ENCODE data around the gene LCE7A.

LCE7A gene

DNA sequence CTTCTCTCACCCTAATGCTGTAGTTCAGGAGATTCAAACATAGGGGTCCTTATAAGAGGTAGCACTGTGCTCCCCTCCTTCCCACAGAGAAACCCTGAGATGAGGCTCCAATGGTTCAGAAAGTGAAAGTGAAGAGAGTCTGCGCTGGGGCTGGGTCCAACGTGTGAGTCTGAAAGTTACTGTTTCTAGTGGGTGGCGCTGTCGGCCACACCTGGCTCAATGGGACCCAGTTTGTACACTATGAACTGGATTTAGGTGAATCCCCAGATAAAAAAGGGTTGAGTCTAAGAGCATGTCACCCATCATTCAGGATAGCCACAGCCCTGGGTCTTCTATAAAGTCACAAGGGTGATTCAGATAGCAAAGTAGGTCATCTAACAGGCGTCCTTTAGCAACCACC is 21.1 kb downstream of the LCE7A start:
- DNase-seq: no peak

DNA sequence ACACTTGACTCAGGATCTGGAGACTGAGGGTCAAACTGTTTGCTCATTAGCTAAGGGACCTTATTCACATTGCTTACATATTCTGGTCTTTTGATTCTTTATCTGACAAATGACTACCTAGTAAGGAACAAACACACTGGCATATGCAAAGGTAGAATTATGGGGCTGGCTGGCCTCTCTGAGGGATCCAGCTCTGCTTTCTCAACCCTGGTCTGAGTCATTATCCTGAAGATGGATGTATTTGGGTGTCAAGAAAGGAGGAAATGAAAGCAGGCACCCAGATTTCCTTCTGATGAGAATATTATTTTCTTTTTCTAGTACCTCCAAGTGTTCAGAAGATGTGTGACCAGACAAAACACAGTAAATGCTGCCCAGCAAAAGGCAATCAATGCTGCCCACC is 24.3 kb downstream of the LCE7A start:
- DNase-seq: no peak

DNA sequence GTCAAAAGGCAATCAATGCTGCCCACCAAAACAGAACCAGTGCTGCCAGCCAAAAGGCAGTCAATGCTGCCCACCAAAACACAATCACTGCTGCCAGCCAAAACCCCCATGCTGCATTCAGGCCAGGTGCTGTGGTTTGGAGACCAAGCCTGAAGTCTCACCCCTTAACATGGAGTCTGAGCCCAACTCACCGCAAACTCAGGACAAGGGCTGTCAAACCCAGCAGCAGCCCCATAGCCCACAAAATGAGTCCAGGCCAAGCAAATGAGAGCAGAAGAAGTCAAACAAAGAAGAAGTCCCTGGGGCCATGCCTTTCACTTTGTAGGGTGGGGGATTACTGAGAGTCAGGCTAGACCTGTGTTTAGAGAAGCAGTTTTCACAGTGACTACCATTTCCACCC is 24.7 kb downstream of the LCE7A start:
- DNase-seq: no peak

DNA sequence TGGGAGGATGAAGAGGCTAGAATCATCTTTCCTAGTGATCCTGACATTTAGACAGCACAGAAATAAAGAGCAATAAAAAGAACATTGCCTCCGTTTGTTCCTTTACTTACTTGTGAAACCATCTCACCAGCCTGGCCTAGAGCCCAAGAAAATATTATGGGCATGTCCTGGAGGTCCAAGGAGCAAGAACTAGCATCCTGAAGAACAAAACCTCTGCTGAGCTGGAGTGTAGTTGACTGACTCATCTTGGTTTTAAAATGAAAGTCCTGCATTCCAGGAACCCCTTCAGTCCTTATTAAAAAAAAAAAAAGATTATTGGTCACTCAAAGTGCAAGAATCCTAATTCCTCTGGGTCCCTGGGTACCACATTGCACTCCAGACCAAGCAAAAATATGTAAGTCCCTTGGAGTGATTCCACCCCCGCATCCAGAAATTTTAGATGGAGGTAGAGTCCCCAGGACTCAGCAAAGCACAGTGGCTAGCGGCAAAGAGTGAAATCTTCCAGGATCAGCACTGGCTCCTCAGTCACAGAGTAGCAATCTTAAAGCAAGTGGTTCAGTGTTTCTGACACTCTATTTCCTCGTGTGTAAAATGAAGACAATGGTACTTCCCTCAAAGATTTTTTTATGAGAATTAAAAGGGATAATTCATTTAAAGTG is 25.3 kb downstream of the LCE7A start:
- no peak for DNase-seq

DNA sequence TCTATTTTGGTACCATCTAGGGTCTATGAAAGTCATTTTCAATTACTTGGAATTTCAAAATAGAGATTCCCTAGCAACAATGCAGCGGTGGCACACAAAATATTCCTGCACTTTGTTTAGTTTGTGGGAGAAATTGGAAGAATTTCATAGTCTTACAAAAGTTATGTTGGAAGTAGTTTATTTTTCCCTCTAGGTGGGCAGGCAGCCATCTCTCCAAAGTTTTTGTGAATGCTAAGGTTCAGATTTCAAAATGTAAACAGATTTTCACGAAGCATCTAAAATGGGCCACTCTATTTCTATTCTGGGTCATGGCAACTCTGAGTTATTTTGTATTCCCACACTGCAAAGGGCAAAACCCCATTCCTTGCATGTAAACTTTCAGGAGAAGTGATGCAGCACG is 26.3 kb downstream of the LCE7A start:
- DNase-seq: no peak

DNA sequence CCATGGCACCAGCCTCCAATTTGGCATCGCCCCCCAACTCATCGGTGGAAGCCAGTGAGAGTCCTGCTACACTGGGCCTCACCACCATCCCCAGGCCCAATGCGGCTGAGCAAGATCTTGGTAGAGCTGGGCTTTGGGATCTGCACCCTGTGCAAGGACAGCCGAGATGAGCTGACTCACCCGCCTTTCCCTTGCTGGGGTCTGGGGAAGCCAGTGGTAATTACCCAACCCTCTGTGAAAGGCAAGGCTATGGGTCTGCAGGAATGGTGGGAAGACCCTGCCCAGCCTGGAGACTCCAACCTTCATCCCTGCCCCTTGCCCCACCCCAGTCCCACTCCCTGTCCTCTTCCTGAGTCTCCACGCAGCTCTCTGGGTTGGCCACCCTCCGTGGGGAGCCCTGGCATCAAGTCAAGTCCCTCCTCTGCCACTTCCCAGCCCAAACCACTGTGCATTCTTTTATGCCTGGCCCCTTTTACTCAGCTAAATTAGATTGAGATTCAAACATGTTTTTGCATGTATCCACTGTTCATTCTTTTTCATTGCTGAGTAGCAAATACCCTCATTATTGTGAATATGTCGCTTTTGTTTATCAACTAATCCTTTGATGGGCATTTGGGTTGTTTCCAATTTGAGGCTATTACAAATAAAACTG is 27.1 kb downstream of the LCE7A start:
- no peak for DNase-seq

DNA sequence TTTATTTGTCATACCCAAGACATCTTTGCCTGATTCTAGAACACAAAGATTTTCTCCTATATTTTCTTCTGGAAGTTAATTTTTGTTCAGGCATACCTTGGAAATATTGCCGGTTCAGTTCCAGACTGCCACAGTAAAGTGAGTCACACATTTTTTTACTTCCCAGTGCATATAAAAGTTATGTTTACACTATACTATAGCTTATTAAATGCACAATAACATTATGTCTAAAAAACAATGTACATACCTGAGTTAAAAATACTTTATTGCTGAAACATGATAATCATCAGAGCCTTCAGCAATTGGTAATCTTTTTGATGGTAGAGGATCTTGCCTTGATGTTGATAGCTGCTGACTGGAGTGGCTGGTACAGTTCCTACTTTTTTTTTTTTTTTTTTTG is 28.3 kb downstream of the LCE7A start:
- DNase-seq: no peak

DNA sequence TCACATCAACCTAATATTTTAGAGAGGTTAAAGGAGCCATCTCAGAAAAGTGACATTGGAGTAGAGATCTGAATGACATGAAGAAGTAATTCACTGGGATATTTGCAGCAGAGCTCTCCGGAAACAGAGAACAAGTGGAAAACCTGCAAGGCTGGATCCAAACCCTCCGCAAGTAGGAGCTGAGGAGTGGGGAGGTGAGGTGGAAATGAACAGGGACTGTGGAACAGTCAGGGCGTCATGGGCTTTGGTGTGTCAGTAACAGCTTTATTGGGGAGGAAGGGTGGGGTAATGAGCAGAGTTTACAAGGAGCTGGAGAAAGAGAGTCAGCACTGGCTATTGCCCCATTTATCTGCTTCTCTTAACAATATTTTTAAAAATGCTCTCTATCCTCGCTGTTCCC is 39.2 kb downstream of the LCE7A start:
- no peak for DNase-seq

DNA sequence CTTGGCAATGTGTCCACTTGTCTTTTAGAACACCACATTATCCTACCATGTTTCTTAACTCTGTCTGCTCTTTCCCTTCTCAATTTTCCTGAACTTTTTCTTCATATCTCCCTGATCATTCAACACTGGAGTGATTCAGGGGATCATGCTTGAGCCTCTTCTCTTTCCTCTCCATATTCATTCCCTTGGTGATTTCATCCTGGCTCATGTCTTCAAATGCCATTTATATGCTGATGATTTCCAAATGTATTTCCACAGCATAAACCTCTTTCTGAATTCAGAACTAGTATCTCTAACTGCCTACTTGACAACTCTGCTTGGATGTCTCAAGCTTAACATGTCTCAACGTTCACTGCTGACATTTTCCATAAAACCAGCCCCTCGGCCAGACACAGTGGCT is 40.1 kb downstream of the LCE7A start:
- no peak for DNase-seq

DNA sequence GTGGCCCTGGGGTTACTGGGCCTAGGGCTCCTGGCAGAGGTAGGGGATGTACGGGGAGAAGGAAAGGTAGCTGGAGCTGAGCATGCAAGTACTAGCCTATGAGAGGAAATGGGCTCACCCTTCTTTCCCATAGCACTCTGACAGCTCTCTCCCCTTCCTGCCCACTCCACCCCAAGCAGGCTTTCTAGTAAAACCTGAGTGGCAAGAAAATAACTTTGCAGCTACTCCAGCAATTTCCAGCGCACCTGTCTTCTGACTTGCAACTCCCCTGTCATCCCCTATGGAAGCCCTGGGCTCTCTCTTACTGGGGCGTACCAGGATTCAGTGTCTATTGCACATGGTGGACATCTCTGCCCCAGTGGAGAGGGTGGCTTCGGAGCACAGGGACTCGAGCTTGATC is 41.8 kb downstream of the LCE7A start:
- no peak for DNase-seq

DNA sequence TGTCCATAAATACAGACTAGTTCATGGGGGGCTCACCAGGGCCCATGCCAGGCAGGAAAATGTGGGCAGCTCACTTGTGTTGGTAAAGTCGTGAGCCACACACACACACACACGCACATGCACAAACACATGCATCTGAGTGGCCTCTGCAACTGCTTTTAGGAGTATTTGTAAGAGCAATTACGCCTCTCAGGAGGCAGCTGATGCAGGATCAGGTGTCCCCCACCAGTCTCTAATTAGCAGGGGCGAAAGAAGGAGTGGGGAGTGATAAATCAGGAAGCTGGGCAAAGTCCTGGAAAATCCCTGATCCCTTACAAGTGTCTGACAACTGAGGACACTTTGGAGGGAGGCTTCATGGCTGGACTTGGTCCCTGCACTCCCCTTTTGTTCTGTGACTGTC is 42.8 kb downstream of the LCE7A start:
- DNase-seq: no peak

DNA sequence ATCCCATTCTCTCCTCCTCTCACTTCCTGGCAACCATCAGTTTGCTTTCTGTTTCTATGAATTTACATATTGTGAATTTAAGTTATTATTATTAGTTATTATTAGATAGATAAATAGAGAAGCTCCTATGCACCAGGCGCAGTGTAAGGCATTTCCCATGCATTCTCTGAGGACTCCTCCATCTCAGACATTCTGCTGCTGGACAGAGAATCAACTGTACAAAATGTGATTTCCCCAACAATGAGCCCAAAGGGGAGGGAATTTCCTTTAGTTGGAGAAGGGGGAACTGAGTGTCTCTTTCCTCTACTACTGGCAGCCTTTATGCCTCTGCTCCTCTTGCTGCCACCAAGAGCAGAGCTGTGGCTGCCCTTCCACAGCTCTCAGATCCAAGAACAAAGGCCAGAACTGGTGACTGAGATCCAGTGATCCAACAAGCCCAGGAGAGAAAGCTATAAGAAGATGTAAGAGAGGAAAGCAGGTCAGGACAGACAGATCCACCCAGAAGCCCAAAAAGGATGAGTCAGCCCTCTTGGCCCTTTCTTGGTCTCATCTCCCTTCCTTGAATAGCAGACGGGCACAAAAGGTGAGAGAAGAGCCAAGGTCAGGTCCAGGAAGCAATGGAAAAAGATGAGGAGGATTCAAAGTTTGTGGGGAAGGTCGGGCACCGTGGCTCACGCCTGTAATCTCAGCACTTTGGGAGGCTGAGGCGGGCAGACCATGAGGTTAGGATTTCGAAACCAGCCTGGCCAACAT is 45.1 kb downstream of the LCE7A start:
- DNase-seq: no peak

DNA sequence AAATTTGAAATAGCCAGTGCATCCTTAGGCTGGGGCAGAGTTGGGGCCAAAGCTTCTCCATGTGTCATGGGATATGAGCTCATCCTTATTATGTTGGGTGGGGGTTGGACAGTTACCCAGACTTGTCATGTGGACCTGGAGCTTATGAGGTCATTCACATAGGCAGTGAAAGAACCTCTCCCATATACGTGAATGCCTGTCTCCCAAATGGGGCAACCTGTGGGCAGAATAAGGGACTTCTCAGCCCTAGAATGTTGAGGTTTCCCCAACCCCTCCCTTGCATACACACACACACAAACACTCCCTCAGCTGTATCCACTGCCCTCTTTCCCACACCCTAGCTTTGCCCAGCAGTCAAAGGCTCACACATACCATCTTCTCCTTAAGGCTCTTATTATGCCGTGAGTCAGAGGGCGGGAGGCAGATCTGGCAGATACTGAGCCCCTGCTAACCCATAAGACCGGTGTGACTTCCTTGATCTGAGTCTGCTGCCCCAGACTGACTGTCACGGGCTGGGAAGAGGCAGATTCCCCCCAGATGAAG is 46.3 kb downstream of the LCE7A start:
- peak; percentile 2 for DNase-seq

DNA sequence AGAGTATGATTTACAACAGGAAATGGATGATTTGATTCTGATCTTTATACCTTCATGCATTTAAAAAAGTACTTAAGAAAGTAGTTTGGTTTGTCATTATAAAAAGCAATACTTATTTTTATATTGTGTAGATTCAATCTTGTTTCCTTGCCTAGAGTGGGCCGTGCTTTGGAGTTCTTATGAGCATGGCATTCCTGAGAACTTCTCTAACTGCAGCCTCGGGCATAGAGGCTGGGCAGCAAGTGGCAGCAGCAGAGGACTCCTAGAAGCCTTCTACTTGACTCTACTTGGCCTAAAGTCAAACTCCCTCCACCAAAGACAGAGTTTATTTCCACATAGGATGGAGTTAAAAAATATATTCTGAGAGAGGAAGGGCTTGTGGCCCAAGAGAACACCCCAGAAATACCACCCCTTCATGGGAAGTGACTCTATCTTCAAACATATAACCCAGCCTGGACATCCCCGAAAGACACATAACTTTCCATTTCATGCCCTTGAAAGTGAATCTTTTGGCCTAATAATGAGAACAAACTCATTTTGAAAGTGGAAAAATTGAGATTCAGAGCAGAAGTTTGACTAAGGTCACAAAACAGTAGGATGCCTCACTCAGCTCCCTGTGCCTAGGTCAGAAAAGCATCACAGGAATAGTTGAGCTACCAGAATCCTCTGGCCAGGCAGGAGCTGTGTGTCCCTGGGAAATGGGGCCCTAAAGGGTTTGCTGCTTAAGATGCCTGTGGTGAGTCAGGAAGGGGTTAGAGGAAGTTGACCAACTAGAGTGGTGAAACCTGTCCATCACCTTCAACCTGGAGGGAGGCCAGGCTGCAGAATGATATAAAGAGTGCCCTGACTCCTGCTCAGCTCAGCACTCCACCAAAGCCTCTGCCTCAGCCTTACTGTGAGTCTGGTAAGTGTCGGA is 48.1 kb downstream of the LCE7A start, which contains the start of gene IVL:
Gene IVL, plus strand, starts transcription at position 861 of the 916 bp plus-strand sequence. CDS start 1,252 bp downstream, outside the sequence.
- DNase-seq: no peak

DNA sequence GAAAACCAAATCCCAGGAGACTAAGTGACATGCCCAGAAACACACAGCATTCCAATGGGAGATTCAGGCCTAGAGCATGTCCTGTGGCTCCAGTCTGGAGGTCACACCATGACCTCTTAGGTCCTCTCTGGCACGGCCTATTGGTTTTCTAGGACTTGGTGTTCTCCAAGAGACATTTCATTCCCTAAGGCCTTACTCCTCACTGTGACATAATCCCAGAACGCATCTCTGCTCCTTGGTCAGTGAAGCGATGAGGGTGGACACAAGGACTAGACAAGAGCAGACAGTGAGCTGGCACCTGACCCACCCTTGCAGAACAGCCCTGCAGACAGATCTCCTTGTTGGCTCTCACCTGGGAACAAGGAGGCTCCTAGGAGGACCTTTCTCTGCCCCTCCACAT is 49.4 kb downstream of the LCE7A start:
- no peak for DNase-seq

Data from hematopoietic multipotent progenitor cell treated with erythropoietin and hydrocortisone succinate and interleukin-3 and kit ligand, for 6 days (in vitro differentiated cells).